GM19240 (cell line): ENCODE measurements around the gene PLPPR1.
"Not testable (repeated sequence)": the region's sequence is repeated elsewhere in the genome, so short reads cannot be mapped to it uniquely, and the experiment has no call there.

Experiments
- DNase-seq: peaks from one replicate; pipeline ENCODE4 v3.0.0; 2011; ENCODE audit warnings: low spot score; ENCODE audit not compliant: insufficient read length

Gene PLPPR1

DNA sequence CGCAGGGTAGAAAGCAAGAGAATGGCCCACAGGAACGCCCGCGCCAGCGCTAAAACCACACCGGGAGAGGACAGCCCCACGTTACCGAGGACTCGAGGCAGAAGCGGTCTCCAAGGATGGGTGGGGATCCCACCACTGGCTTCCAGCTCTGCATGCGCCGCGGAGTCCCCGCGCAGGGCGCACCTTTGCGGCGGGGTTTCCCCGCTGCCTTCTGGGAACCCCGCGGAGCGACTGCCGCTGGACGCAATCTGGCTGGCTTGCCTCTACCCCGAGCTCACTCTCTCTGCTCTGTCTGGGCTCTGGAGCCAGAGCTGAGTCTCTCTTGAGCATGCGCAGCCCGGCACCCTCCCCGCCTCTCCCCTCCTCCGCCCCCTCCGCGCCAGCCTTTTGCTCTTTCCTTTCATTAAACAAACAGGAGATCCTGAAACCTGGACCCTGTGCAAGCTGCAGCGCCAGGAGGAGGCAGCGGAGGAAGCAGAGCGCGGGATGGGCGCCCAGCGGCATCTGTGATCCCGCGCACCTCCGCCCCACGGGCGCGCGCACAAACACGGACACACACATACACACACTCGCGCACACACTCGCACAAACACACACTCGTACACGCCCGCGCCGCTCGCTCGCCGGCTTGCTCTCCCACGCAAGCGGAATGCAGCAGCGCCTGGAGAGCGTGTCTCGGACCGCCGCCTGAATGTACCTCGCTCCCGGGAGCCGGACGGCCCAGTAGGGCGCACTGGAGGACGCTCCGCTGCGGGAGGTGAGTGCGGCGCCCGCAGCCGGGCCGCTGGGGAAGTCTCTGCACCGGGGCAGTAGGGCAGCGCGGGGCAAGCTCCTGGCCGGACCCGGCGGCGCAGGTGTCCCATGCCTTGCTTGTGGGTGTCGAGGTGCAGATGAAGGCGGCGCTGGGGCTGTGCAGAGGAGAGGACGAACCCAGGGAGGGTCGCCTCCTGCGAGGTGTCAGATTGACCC, at the start of gene PLPPR1:
TSS of gene PLPPR1 (plus strand) at position 382 of the 969 bp plus-strand sequence.
- no peak for DNase-seq

- DNase-seq: no peak
These were observed 38.8 kb upstream of the PLPPR1 start for GRCh38 chr9:100989731-100990130.

- DNase-seq: no peak
These were observed 37.7 kb upstream of the PLPPR1 start for GRCh38 chr9:100990605-100991381.

- no peak for DNase-seq
These were observed 35.9 kb upstream of the PLPPR1 start for GRCh38 chr9:100992632-100993031.

DNA sequence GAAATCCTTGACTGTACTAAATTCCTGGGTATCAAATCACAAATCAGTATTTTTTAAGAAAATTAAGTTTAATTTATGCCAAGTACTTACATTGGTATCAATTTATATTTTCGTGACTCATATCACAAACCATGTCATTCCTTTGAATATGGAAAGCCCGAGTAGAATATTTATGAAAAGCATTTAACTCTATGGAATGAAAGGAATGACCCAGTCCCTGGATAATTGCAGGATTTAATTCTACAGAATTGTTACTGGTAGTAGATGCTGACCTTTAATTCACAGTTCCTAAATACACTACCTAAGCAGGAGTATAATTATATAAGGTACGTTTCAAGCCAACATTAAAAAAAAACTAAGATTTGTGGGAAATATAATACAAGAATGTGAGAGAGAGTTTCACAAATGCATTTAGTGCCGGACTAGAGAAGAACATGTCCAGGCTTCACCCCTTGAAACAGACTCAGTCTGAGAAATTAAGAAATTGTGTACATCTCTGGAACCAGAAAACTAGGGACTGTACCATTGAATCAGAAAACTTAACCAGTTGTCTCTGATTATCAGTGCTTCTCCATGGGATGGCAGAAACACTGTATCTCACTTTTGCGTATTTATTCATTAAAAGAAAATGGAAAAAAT, 28.5 kb upstream of the PLPPR1 start:
- no peak for DNase-seq

GRCh38 chr9:101005246-101005645, 23.3 kb upstream of the PLPPR1 start:
- no peak for DNase-seq

- DNase-seq: no peak
These were observed 14.0 kb upstream of the PLPPR1 start for GRCh38 chr9:101014566-101014965.

- no peak for DNase-seq
These were observed 10.1 kb upstream of the PLPPR1 start for GRCh38 chr9:101018467-101018866.

GRCh38 chr9:101022704-101023103, 5.8 kb upstream of the PLPPR1 start:
- no peak for DNase-seq

- no peak for DNase-seq
These were observed 2.6 kb upstream of the PLPPR1 start for GRCh38 chr9:101025940-101026339.

- DNase-seq: no peak
These were observed 1.7 kb upstream of the PLPPR1 start for GRCh38 chr9:101026824-101027223.

GRCh38 chr9:101027236-101027635, 1.3 kb upstream of the PLPPR1 start:
- no peak for DNase-seq

- DNase-seq: no peak
These were observed 688 bp upstream of the PLPPR1 start for GRCh38 chr9:101027733-101028345.

- DNase-seq: no peak
These were observed 973 bp downstream of the PLPPR1 start for GRCh38 chr9:101029315-101030085.

GRCh38 chr9:101030086-101030391, 1.5 kb downstream of the PLPPR1 start:
- DNase-seq: no peak

GRCh38 chr9:101032426-101032825, 3.9 kb downstream of the PLPPR1 start:
- DNase-seq: no peak

GRCh38 chr9:101034222-101034621, 5.7 kb downstream of the PLPPR1 start:
- no peak for DNase-seq

DNA sequence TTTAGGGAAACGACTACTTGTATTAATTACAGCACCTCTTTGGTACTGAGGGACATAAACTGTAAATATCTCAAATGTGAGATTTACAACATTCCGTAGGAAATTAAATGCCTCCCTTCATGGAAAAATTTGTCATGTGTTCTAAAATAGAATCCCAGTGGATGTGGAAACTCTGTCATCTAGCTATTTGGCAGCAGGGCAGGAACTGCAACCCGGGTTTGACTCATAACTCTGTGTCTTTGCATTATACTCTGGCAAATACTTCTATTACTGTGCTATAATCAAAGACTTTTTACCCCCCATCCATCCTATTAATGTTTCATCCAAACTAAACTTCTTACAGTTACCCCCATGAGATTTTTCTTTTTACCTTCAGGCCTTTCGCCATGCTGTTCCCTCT, 6.6 kb downstream of the PLPPR1 start:
- DNase-seq: no peak

GRCh38 chr9:101037430-101037829, 8.9 kb downstream of the PLPPR1 start:
- DNase-seq: no peak

GRCh38 chr9:101038488-101038887, 10.0 kb downstream of the PLPPR1 start:
- no peak for DNase-seq

DNA sequence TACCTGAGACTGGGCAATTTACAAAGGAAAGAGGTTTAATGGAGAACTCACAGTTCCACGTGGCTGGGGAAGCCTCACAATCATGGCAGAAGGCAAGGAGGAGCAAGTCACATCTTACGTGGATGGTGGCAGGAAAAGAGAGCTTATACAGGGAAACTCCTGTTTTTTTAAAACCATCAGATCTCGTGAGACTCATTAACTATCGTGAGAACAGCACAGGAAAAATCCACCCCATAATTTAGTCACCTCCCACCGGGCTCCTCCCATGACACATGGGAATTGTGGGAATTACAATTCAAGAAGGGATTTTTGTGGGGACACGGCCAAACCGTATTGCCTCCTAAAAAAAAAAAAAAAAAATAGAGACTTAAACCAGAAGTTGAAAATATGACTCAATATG, 11.1 kb downstream of the PLPPR1 start:
- DNase-seq: not testable (repeated sequence)
